Activated naive CD4-positive, alpha-beta T cell treated with anti-CD3 and anti-CD28 coated beads, Interleukin-2, amount 50 U/mL, for 24 hours (primary cell): ENCODE results near the gene TFDP3.

Source experiments
- H3K27ac Mint-ChIP-seq: one replicate; pipeline ENCODE4 v1.8.0; 2021; ENCODE audit warnings: mild to moderate bottlenecking, mixed read lengths
- H3K27me3 Mint-ChIP-seq: one replicate; pipeline ENCODE4 v1.8.0; 2021; ENCODE audit warnings: mixed read lengths
- H3K36me3 Mint-ChIP-seq: one replicate; pipeline ENCODE4 v1.8.0; 2021; ENCODE audit warnings: mixed read lengths
- H3K4me1 Mint-ChIP-seq: one replicate; pipeline ENCODE4 v1.8.0; 2021; ENCODE audit warnings: mixed read lengths
- H3K4me3 Mint-ChIP-seq: one replicate; pipeline ENCODE4 v1.8.0; 2021; ENCODE audit warnings: mild to moderate bottlenecking, mixed read lengths
- H3K9me3 Mint-ChIP-seq: one replicate; pipeline ENCODE4 v1.8.0; 2021; ENCODE audit warnings: mixed read lengths

The TFDP3 gene

GRCh38 chrX:133218329-133218728, at the start of gene TFDP3:
TFDP3 (minus strand) TSS chrX:133218354; CDS start chrX:133218259, 95 bp downstream.
- Mint-ChIP-seq H3K9me3 (no peaks in the 10 kb centered on the region), H3K27ac (no peak within 1 kb of the TSS), H3K36me3 (no peaks in the 10 kb centered on the region)

GRCh38 chrX:133267621-133268020, 49.5 kb upstream of the TFDP3 start:
- no peaks in the 10 kb centered on the region for H3K9me3 Mint-ChIP-seq
- no peaks in the 10 kb centered on the region for H3K36me3 Mint-ChIP-seq
- no peak overlapping the region for H3K4me3 Mint-ChIP-seq
- H3K27me3 Mint-ChIP-seq: no peaks in the 10 kb centered on the region
- no peak overlapping the region for H3K27ac Mint-ChIP-seq
- no peaks in the 10 kb centered on the region for H3K4me1 Mint-ChIP-seq

More at GRCh38 chrX:133218329-133218728, at the start of gene TFDP3:
- H3K4me3 Mint-ChIP-seq: no peak within 1 kb of the TSS
- no peaks in the 10 kb centered on the region for H3K4me1 Mint-ChIP-seq
- no peaks in the 10 kb centered on the region for H3K27me3 Mint-ChIP-seq

DNA sequence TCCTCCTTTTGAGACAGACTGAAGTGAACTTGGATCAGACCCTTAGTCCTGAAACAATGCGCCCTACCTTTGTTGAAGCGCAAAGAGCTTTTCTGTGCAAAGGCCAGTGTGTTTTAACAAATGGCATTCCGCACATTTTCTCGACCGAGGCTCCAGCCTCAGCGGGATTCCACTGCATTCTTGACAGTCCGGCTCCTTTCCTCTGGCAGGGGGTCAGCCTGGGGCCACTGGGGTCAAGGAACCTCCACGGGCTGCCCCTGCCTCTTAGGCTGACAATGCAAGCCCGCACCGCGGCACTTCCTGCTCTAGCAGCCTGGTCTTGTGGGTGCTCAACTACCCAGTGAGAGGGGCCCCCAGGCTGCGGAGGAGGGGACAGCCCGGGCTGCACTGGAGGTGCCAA, 47.2 kb upstream of the TFDP3 start:
- Mint-ChIP-seq H3K4me1 (no peaks in the 10 kb centered on the region), H3K36me3 (no peaks in the 10 kb centered on the region), H3K27ac (no peak overlapping the region), H3K4me3 (no peak overlapping the region), H3K27me3 (no peaks in the 10 kb centered on the region), H3K9me3 (no peaks in the 10 kb centered on the region)

DNA sequence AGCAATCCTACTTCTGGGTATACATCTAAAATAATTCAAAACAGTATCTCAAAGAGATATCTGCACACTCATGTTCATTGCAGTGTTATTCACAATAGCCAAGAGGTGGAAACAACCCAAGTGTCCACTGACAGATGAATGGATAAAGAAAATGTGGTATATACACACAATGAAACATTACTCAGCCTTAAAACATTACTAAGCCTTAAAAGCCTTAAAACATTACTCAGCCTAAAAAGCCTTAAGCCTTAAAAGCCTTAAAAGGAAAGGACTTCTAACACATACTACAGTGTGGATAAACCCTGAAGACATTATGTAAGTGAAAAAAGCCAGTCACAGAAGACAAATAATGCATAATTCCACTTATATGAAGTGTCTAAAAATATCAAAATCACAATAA, 40.3 kb upstream of the TFDP3 start:
- Mint-ChIP-seq H3K4me1 (no peaks in the 10 kb centered on the region), H3K36me3 (no peaks in the 10 kb centered on the region), H3K27ac (no peak overlapping the region), H3K9me3 (no peaks in the 10 kb centered on the region), H3K4me3 (no peak overlapping the region), H3K27me3 (no peaks in the 10 kb centered on the region)

- Mint-ChIP-seq H3K9me3 (no peaks in the 10 kb centered on the region), H3K4me3 (no peak overlapping the region), H3K27ac (no peak overlapping the region), H3K4me1 (no peaks in the 10 kb centered on the region), H3K27me3 (no peaks in the 10 kb centered on the region), H3K36me3 (no peaks in the 10 kb centered on the region)
These were observed 36.5 kb upstream of the TFDP3 start for GRCh38 chrX:133254666-133255065.

DNA sequence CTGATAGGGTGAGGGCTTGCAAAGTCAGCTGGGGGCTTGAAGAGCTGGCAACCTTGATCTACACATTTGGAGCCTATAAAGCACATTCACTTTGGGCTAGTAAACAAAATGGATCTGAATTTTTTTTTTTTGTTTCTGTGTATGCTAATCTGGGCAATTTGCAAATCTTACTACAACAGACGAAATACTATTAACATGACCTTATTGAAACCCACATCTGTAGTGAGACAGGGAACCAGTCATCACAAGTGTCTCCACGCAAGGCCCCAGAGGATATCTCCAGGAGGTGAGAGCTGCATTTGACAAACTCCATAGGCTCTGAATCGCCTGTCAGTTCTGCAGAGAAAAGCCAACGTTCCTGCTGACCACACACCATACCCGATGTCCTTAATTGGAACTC, 33.0 kb upstream of the TFDP3 start:
- H3K4me1 Mint-ChIP-seq: no peaks in the 10 kb centered on the region
- no peaks in the 10 kb centered on the region for H3K36me3 Mint-ChIP-seq
- H3K4me3 Mint-ChIP-seq: no peak overlapping the region
- no peaks in the 10 kb centered on the region for H3K27me3 Mint-ChIP-seq
- H3K9me3 Mint-ChIP-seq: no peaks in the 10 kb centered on the region
- no peak overlapping the region for H3K27ac Mint-ChIP-seq

DNA sequence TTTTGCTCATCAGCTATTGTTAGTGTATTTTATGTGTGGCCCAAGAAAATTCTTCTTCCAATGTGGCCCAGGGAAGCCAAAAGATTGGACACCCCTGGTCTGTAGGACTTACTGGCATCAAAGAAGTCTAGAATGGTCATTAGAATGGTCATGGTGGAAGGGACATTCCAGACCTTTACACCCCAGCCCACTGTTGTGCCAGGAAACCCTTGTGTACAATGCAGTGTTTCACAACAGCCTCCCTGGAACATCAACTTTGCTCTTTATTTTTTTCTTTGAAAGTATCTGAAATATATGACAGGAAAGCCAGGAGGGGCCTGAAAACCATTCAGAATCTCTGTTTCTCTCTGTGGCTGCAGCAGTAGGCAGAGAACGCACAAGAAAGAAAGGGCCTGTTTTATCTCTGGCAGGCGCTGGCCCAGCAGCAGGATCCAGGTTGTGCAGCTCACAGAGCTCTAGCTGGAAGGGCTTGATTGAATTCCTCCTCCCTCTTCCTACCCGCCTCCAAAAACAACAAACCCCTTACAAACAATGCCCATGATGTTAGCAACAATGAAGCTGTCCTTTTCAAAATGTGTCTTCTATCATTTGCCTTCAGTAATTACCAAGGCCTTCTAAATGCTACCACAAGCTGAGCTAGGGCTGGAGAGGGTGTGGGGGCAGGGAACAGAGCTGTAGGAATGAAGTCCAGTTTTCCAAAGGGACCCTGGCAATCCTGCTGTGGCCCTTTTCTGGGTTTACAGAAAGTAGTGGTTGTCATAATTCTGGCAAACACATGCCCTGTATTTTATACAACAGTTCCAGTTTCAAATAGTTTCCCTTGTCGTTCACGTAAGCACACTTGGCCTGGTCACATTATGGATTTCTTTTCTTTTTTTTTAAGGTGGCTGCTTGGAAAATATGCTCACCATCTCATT, 32.3 kb upstream of the TFDP3 start:
- H3K4me1 Mint-ChIP-seq: no peaks in the 10 kb centered on the region
- no peak overlapping the region for H3K27ac Mint-ChIP-seq
- H3K36me3 Mint-ChIP-seq: no peaks in the 10 kb centered on the region
- H3K9me3 Mint-ChIP-seq: no peaks in the 10 kb centered on the region
- H3K27me3 Mint-ChIP-seq: no peaks in the 10 kb centered on the region
- no peak overlapping the region for H3K4me3 Mint-ChIP-seq

DNA sequence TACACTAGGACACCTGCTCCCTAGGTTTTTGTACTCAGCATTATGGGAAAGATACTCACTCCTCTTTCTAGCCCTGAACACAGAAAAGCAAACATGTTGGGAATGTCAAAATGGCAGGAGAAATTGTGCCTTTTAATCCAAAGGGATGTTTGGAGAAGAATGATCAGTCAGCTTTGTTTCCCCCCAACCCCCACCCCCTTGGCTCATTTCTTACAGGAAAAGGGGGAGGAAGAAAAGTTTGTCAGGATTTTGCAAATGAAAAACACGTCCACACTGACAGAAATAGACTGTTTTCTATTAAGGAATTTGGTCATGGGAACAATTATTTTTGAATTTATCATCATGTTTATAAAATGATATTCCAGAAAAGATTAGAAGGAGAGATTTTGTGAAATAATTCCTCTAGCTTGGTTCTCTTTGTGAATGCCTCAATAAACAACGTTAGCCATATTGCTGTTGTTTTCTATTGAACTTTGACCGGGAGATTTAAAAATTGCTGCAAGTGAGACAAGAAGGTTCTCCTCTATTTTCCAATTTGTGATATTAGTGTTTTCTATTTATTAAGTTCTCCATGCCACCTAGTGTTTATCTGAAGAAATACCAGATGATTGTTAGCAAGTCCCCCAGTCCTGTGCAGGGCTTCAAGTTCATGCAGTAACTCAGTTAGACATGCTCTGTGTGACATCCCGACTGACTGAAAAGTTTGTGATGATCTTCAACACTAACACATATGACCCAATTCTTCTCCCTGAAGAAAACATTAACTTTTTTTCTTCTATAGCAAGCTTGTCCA, 31.3 kb upstream of the TFDP3 start:
- H3K4me1 Mint-ChIP-seq: no peaks in the 10 kb centered on the region
- H3K27ac Mint-ChIP-seq: no peak overlapping the region
- H3K36me3 Mint-ChIP-seq: no peaks in the 10 kb centered on the region
- H3K4me3 Mint-ChIP-seq: no peak overlapping the region
- H3K9me3 Mint-ChIP-seq: no peaks in the 10 kb centered on the region
- no peaks in the 10 kb centered on the region for H3K27me3 Mint-ChIP-seq

- no peaks in the 10 kb centered on the region for H3K36me3 Mint-ChIP-seq
- H3K27ac Mint-ChIP-seq: no peak overlapping the region
- H3K27me3 Mint-ChIP-seq: no peaks in the 10 kb centered on the region
- H3K9me3 Mint-ChIP-seq: no peaks in the 10 kb centered on the region
- no peak overlapping the region for H3K4me3 Mint-ChIP-seq
- no peaks in the 10 kb centered on the region for H3K4me1 Mint-ChIP-seq
These were observed 30.0 kb upstream of the TFDP3 start for GRCh38 chrX:133248177-133248576.

DNA sequence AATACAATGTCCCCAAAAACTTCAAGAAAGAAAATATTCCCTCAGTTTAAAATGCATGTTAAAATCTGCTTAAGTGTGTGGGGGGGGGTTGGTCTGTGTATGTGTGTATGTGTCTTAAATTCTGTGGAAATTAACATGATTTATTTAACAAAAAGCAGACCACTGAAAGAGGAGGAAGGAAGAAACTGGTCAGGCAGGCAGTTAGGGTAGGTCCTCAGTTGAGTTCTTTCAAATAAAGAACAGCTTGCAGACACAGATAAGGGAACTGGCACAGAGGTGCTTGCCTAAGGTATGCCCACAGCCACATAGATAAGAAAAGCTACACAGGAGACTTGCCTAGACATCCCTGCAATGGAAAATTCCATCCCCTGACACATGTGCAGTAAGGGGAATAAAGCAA, 28.8 kb upstream of the TFDP3 start:
- H3K27ac Mint-ChIP-seq: no peak overlapping the region
- H3K36me3 Mint-ChIP-seq: no peaks in the 10 kb centered on the region
- H3K4me1 Mint-ChIP-seq: no peaks in the 10 kb centered on the region
- no peak overlapping the region for H3K4me3 Mint-ChIP-seq
- no peaks in the 10 kb centered on the region for H3K9me3 Mint-ChIP-seq
- H3K27me3 Mint-ChIP-seq: no peaks in the 10 kb centered on the region

- Mint-ChIP-seq H3K36me3 (no peaks in the 10 kb centered on the region), H3K9me3 (no peaks in the 10 kb centered on the region), H3K4me1 (no peaks in the 10 kb centered on the region), H3K27ac (no peak overlapping the region), H3K4me3 (no peak overlapping the region), H3K27me3 (no peaks in the 10 kb centered on the region)
These were observed 17.7 kb upstream of the TFDP3 start for GRCh38 chrX:133235830-133236229.

DNA sequence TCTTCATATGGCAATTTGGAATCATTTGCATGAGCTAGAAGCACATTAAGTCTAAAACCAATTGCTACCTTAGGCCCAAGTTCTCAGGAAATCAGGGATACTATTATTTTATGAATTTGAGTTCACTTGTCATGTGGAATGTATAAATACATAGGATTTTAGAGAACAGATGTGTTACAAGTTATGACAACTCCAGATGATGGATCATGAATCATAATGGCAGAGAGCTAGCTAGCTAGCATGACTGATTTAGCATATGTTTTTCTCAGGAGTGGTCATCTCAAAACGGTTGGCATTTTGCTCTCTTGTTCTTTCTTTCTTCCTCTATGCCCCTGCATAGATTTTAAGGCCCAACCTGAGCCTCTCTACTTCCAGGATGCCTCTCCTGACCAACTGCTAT, 14.2 kb upstream of the TFDP3 start:
- no peak overlapping the region for H3K4me3 Mint-ChIP-seq
- no peaks in the 10 kb centered on the region for H3K27me3 Mint-ChIP-seq
- no peaks in the 10 kb centered on the region for H3K4me1 Mint-ChIP-seq
- H3K27ac Mint-ChIP-seq: no peak overlapping the region
- H3K9me3 Mint-ChIP-seq: no peaks in the 10 kb centered on the region
- H3K36me3 Mint-ChIP-seq: no peaks in the 10 kb centered on the region

DNA sequence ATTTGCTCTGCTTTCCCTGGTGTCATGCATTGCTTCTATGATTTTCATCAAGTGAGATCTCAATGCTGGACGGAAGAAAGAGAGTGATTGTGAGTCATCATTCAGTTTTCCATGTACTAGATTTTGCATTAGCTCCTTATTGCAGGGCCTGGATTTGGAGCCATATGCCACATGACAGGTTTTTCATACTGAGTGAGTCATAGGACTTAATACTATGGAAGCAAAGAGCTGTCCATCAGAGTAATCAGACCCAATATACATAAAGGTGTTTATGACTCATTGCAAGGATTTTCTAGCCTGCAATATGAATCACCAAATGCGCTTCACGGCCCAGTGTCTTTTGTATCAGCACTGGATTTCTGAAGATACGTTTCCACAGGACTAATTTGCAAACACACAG, 11.2 kb upstream of the TFDP3 start:
- no peaks in the 10 kb centered on the region for H3K9me3 Mint-ChIP-seq
- no peaks in the 10 kb centered on the region for H3K27me3 Mint-ChIP-seq
- H3K27ac Mint-ChIP-seq: no peak overlapping the region
- H3K4me3 Mint-ChIP-seq: no peak overlapping the region
- H3K4me1 Mint-ChIP-seq: no peaks in the 10 kb centered on the region
- no peaks in the 10 kb centered on the region for H3K36me3 Mint-ChIP-seq

DNA sequence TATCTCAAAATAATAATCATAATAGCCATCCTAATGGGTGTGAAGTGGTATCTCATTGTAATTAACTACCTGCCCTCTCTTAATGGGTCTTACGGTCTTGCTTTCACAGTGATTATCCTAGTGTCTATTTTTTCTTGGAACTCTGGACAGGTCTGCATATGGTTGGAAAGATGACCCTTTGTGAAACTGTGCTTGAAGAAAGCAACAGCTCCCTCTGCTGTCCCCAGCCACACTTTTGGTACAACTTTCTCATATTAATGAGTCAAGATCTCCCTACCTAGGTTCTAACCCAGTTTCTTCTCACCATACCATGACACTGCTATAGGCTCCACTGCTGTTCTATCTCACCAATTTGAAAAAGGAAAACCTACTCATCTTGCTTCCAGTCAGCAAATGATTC, 2.4 kb downstream of the TFDP3 start:
- Mint-ChIP-seq H3K27ac (no peak overlapping the region), H3K4me3 (no peak overlapping the region), H3K27me3 (no peaks in the 10 kb centered on the region), H3K36me3 (no peaks in the 10 kb centered on the region), H3K9me3 (no peaks in the 10 kb centered on the region), H3K4me1 (no peaks in the 10 kb centered on the region)

GRCh38 chrX:133215017-133215416, 3.1 kb downstream of the TFDP3 start:
- H3K27ac Mint-ChIP-seq: no peak overlapping the region
- no peaks in the 10 kb centered on the region for H3K36me3 Mint-ChIP-seq
- H3K4me1 Mint-ChIP-seq: no peaks in the 10 kb centered on the region
- H3K9me3 Mint-ChIP-seq: no peaks in the 10 kb centered on the region
- H3K27me3 Mint-ChIP-seq: no peaks in the 10 kb centered on the region
- no peak overlapping the region for H3K4me3 Mint-ChIP-seq

DNA sequence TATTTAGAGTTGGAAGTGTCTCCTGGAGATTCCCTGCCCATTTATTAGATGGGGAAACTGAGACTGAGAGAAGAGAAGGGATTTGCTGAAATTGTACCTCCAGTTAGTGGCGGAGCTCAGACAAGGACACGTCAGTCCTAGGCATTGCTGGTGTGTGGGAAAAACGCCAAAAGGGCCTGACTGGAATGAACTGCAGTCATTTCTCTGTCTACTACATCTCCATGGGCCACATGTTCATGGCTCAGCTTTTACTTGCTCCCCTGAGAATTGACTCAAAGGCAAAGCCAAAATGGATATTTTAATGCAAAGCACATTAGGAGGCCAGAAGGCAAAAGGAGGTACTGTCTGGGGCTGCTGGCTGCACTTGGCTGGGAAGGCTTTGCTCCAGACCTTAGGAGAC, 3.9 kb downstream of the TFDP3 start:
- no peaks in the 10 kb centered on the region for H3K36me3 Mint-ChIP-seq
- H3K27ac Mint-ChIP-seq: no peak overlapping the region
- H3K4me3 Mint-ChIP-seq: no peak overlapping the region
- H3K9me3 Mint-ChIP-seq: no peaks in the 10 kb centered on the region
- H3K27me3 Mint-ChIP-seq: no peaks in the 10 kb centered on the region
- H3K4me1 Mint-ChIP-seq: no peaks in the 10 kb centered on the region
